IPS-18c (cell line): ENCODE measurements around the gene ZNF652.
"Not testable (repeated sequence)": the region's sequence is repeated elsewhere in the genome, so short reads cannot be mapped to it uniquely, and the experiment has no call there.

Source experiments
- H3K4me3 ChIP-seq: 2 replicates; pipeline ENCODE4 v1.7.0; 2013; ENCODE audit warnings: low read depth, mild to moderate bottlenecking, low read length, moderate library complexity; ENCODE audit not compliant: insufficient read depth
- H3K9me3 ChIP-seq: one replicate; pipeline ENCODE4 v1.6.1; 2013; ENCODE audit warnings: mild to moderate bottlenecking, low read length, moderate library complexity; ENCODE audit not compliant: control insufficient read depth, insufficient read depth

ZNF652 gene

DNA sequence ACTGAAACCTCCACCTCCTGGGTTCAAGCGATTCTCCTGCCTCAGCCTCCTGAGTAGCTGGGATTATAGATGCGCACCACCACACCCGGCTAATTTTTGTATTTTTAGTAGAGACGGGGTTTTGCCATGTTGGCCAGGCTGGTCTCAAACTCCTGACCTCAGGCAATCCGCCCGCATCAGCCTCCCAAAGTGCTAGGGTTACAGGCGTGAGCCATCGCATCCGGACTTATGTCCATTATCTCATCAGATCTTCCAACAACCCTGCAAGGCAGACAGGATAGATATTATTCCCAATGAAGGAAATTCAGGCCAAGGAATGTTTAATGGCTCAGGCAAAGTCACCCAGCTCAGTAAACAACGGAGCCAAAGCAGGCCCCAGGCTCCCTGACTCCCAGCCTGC is 3.1 kb upstream of the ZNF652 start:
- not testable (repeated sequence) for H3K9me3 ChIP-seq, H3K4me3 ChIP-seq

DNA sequence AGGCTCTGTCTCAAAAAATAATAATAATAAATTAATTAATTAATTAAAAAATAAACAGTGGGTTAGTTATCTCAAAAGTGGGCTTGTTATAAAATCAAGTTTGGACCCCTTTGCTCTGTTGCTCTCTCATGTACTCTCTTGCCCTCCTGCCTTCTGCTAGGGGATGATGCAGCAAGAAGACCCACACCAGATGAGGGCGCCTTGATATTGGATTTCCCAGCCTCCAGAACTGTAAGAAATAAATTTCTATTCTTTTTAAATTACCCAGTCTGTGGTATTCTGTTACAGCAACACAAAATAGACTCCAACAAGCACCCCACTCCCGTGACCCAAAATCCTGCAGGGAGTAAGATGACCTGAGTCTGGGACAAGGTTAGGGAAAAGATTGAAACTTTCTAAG is 2.1 kb upstream of the ZNF652 start:
- no peaks in the 10 kb centered on the region for H3K9me3 ChIP-seq
- no peak overlapping the region for H3K4me3 ChIP-seq

DNA sequence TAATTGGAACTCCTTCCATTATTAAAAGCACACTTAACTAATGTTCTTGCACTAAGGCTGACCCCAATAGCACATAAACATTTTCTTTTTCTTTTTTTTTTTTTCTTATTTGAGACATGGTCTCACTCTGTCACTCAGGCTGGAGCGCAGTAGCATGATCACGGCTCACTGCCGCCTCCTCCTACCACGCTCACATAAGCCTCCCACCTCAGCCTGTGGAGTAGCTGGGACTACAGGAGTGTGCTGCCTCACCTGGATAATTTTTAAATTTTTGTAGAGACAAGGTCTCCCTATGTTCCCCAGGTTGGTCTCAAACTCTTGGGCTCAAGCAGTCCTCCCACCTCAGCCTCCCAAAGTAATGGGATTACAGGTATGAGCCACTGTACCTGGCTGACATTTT is 1.2 kb upstream of the ZNF652 start:
- Histone ChIP-seq H3K4me3 (peak overlapping the region; percentile 68; the same call in 1 of the 2 replicates), H3K9me3 (no peaks in the 10 kb centered on the region)

DNA sequence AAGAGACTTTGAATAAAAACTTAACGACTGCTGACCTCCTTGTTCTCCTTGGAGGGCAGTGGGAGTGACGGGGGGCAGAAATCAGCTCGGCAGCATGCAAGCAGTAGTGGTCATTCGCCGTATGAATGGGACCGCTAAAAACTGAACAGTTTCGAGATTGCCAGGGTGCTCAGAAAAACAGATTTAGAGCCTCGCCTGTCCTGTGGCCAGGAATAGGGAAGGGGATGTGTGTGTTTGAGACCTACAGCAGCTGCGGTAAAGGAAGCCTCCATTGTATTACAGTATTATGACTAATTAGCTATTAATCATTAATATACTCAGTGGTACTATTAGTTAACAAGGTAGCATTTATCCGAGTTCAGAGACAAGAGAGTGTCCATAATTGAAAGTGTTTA is 670 bp upstream of the ZNF652 start:
- Histone ChIP-seq H3K4me3 (peak overlapping the region; percentile 68), H3K9me3 (no peaks in the 10 kb centered on the region)

DNA sequence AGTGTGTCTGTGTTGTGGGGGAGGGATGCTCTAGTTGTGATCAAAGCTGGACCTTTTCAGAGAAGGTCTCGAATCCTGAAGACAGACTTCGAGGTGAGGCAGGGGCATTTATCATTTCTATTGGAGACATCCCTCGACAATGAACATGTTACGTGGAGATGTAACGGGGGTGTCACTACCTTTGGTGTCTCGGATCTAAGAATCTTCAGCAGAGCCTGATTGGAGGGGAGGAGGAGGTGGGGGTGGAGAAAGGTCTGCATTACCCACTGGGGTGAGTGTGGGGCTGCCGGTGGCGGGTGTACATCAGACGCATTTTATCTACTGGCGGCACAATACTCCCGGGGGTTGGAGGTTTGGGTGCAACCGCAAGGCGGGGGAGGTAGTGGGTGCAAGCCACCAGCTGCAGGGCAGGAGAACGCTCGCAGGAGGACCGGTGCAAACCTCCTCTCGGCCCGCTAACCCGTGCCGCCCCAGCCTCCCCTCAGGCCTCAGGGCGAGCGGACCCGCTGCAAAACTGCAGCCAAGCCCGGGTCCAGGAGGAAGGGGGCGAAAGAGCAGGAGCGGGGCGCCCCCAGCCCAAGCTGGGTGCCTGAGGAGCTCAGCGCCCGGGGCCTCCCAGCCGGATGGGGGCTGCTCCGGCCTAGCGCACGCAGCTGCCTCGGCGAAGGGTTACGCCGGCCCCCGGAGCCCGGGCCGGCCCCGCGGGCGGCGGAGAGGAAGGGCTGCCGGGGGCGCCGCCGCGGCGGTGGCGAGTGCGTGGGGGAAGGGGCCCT is 735 bp downstream of the ZNF652 start:
- H3K4me3 ChIP-seq, result peak overlapping the region; percentile 82

DNA sequence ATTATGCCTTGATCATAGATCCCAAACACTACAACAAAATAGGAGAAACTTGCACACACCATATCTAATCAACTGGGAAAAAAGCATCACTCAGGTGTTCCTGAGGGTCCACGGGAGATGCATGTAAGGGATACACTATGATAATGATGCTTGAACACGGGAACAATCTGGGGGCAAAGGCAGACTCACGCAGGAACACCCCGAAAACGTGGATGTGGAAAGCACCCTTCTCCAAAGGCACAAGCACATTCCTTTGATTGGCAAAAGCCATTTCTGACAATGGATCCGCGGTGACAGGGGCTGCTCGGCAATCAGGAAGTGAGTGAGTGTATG is 1.3 kb downstream of the ZNF652 start:
- Histone ChIP-seq H3K4me3 (peak overlapping the region; percentile 82), H3K9me3 (no peaks in the 10 kb centered on the region)

More for the DNA sequence above, 735 bp downstream of the ZNF652 start:
- no peaks in the 10 kb centered on the region for H3K9me3 ChIP-seq

DNA sequence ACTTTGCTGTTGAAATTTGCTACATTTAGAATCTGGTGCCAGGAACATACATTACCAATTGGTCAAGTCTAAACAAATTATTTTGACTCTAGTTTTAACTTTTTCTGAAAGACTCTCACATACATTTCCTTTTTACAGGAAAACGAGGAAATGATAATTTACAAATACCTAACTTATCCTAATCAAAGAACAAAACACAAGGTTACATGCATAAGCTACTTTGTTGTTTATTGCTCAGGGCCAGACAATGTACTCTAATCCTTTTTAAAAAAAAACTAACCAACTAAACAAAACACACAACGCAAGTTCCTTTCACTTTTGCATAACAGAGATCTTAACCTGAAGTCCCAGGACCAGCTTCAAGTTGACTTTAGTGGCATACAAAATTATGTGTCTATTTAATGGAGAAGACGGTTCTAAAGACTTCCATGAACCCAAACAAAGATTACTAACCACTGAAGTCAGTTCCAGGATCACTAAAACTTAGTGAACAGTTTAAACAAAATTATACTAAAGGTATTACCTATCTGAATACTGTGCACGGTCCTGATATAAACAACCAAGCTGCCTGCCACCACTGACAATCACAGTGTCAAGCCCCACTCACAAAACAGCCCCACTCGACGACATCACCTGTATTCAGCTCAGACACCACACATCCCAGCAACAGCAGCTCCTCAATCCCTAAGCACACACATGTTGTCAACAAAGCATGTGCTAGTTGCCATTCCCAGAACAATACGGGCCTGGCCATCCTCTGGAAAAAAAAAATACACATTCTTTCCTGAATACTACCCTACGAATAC is 1.9 kb downstream of the ZNF652 start:
- H3K4me3 ChIP-seq, result peak overlapping the region; percentile 82; the same call in 1 of the 2 replicates
- H3K9me3 ChIP-seq, result no peaks in the 10 kb centered on the region

DNA sequence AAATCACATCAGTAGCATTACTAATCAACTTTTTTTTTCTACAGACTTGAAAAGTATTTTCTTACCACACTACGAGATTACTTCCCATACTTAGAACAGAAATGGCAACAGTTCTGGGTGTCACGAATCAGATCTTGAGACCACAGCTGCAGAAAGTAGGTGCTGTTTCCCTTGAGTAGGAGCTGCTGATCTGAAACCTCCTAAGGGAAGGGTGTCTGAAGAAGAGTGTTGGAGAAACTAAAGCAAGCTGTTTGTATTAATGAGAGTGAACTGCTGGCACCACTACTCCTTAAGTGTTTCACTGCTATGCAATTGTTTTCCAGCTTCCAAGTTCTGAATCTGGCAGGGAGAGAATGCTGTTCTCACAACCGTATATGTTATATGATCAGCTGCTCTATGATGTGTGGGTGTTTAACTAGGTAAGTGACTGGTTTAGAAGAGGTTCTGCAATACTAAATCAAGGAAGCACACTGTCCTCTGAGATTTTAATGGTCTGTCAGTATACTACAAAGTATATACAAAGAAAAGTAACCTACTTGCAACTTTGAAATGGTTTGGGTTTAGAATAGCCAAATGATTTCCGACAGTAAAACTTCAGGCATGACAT is 3.3 kb downstream of the ZNF652 start:
- H3K4me3 ChIP-seq, result no peak overlapping the region
- H3K9me3 ChIP-seq, result no peaks in the 10 kb centered on the region

DNA sequence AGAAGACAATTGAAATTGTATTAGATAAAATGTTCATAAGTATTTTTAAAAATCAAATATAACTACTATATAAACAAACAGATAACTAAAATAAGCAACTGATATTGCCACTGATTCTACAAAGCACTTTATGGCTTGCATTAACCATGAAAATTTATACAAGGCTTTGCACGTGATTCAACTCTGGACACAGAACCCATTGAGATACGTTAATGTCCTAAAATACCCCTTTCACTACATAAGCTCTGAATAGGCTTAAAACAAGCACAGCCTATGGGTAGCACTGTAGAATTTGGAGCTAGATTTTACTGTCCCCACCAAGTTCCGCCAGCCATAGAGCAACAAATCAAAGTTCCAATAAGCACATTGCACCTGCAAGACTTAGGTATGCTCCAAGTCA is 4.5 kb downstream of the ZNF652 start:
- no peaks in the 10 kb centered on the region for H3K9me3 ChIP-seq
- H3K4me3 ChIP-seq, result no peak overlapping the region

DNA sequence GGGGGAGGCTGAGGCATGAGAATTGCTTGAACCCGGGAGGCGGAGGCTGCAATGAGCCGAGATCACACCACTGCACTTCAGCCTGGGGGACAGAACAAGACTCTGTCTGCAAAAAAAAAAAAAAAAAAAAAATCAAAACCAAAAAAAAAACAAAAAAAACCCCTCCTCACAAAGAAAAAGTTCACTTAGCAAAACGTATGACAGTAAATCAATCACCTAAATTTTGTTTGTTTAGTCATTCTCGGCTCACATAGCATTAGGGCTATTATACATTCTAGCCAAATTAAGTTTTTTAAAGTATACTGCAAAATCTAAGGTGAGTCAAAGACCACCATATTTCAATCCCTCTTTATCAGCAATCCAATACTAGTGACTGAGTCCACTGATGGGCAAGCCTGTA is 5.7 kb downstream of the ZNF652 start:
- Histone ChIP-seq H3K4me3 (no peak overlapping the region), H3K9me3 (no peaks in the 10 kb centered on the region)

DNA sequence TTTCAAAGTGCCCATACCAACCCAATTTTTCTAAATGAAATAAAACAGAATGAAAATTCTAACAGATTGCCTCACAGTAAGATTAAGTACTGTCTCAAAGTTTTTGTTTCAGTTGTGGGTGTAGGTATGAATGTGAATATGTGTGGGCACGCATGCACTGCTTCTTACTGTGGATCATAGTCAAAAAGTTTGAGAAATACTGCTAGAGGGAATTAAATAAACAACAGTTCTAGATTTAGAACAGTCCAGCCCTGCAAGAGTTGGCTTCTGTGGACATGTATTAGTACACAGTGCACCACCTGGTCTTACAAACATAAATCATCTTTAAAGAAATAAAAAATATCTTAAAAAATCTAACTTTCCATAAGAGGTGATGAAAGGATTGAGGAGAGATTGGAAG is 8.4 kb downstream of the ZNF652 start:
- H3K4me3 ChIP-seq, result no peak overlapping the region

DNA sequence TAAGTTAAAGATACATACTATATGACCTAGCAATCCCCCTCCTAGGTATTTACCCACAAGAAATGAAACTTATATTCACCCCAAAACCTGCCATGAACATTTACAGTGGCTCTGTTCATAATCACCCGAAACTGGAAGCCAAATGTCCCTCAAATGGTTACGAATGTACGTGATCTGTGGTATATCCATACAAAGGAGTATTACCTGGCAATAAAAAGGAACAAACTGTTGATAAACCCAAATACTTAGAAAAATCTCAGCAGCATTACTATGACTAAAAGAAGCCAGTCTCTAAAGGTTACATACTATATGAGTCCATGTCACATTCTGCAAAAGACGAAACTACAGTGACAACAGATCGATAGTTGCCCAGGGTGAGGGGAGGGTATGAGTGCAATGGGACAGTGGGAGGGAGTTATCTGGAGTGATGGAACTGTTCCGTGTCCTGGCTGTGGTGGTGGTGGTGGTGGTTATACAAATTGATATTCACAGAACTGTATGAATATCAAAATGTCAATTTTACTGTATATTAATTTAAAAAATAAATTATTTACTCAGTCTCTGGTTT is 9.4 kb downstream of the ZNF652 start:
- Histone ChIP-seq H3K4me3 (no peak overlapping the region), H3K9me3 (no peaks in the 10 kb centered on the region)

More for the DNA sequence above, 8.4 kb downstream of the ZNF652 start:
- H3K9me3 ChIP-seq, result no peaks in the 10 kb centered on the region

DNA sequence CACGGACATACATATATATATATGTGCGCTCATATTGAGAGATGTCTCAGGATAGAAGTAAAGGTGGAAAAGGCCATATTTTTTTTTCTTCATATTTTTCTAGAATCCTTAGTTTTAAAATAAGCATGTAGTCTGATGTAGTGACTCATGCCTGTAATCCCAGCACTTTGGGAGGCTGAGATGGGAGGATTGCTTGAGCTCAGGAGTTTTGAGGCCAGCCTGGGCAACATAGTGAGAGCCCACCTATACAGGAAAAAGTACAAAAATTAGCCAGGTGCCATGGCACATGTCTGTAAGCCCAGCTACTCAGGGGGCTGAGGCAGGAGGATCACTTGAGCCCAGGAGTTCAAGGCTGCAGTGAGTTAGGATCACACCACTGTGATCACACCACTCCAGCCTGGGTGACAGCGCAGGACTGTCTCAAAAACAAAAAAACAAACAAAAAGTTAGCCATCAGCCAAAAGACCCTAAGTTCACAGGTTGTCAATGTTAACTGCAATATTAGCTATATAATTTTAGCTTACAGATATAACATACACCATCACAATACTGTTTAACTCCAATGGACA is 10.4 kb downstream of the ZNF652 start:
- Histone ChIP-seq H3K9me3 (no peaks in the 10 kb centered on the region), H3K4me3 (no peak overlapping the region)

DNA sequence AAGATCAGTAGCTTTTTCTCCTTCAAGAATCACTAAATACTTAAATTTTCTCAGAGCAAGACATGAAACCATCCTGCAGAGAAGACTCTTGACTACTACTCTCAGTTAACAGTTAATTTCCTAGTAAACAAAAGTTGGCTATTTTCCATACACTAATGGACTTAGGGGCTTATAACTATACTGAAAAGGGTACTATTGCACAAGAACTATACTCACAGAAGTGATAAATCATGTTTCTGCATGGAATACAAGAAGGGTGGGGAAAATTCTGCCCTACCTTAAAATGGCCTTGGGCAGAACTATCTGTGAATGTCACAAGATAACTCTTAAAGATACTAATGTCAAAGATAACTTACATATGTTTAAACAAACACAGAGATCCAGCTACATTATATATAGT is 12.5 kb downstream of the ZNF652 start:
- H3K4me3 ChIP-seq, result no peak overlapping the region
- no peaks in the 10 kb centered on the region for H3K9me3 ChIP-seq

DNA sequence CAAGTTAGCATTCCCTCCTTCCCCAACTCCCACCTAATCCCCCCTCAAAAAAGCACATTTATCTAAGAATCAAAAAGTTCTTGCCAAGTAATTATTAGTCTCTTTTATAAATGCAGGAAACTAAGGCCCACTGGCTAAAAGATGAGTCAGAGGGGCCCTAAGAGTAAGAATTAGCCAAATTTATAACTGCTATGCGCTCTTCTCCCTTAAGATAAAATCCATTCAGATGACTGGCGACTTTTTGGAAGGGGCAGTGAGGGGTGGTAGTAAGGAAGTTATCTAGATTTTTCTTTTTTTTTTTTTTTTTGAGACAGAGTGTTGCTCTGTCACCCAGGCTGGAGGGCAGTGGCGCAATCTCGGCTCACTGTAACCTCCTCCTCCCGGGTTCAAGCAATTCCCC is 17.1 kb downstream of the ZNF652 start:
- no peak overlapping the region for H3K4me3 ChIP-seq
- H3K9me3 ChIP-seq, result no peaks in the 10 kb centered on the region

DNA sequence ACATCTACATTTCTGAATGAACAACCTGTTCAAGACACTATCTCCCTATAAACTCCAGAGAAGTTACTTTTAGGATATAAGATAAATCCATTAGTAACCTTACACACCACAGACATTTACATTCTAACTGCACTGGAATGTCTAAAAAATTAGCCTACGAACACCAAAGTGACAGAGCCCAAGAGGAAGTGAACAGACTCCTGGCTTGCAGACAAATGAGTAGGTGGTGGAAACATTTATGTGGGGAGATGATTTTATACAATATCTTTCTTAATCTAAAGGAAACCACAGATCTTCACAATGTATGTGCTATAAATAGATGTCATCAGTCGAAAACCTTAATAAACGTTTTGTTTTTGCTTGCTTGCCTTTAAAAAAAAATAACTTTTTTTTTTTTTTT is 18.8 kb downstream of the ZNF652 start:
- Histone ChIP-seq H3K9me3 (no peaks in the 10 kb centered on the region), H3K4me3 (no peak overlapping the region)

DNA sequence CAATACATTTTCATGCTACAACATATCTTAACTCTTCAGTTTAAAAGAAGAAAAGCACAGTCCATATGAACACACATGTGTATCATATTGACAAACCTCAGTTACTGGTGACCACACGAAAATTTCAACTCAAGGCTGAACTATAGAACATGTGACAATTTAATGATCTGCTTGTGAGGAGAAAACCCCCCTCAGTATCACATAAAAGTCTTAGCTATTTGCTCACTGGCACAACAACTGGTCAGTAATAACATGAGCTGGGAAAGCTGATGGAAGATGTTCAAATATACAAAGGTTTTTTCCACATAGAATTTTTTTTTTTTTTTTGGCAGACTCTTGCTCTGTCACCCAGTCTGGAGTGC is 19.5 kb downstream of the ZNF652 start:
- H3K9me3 ChIP-seq, result no peaks in the 10 kb centered on the region
- no peak overlapping the region for H3K4me3 ChIP-seq

DNA sequence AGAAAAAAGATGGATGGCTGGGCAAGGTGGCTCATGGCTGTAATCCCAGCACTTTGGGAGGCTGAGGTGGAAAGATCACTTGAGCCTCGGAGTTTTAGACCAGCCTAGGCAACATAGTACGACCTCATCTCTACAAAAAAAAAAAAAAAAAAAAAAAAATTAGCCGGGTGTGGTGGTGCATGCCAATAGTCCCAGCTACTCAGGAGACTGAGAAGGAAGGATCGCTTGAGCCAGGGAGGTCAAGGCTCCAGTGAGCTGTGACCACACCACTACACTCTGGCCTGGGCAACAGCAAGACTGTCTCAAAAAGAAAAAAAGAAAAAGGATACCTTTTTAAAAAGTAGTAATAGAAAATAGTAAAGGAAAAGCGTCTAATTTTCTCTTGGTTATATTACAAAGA is 20.7 kb downstream of the ZNF652 start:
- H3K4me3 ChIP-seq, result no peak overlapping the region
- H3K9me3 ChIP-seq, result no peaks in the 10 kb centered on the region
